Esophagus (tissue), 2 donors: ENCODE results near the gene RAD51D. TPM values are rescaled to one million over a fixed set of nuclear protein-coding genes. Genes with fewer than 3 reads are reported as not detected.
A peak's percentile ranks its signal among the peaks of the same experiment; 100 is the strongest.
"Not testable (repeated sequence)": the region's sequence is repeated elsewhere in the genome, so short reads cannot be mapped to it uniquely, and the experiment has no call there.

Source experiments
- H3K27ac ChIP-seq, 2 donors: one replicate each; pipeline ENCODE4 v1.5.1; 2013; ENCODE audit warnings: low read depth in 2 of 2, mild to moderate bottlenecking in 2 of 2, inconsistent platforms in 1 of 2, low read length in 1 of 2, moderate library complexity in 1 of 2
- H3K27me3 ChIP-seq, 2 donors: one replicate each; pipeline ENCODE4 v1.6.1; 2013; ENCODE audit warnings: low read length in 2 of 2, control low read depth in 1 of 2, mild to moderate bottlenecking in 1 of 2; ENCODE audit not compliant: insufficient read depth in 2 of 2, control insufficient read depth in 1 of 2
- H3K36me3 ChIP-seq, 2 donors: one replicate each; pipeline ENCODE4 v1.6.1; 2013; ENCODE audit warnings: low read length in 1 of 2; ENCODE audit not compliant: control insufficient read depth in 2 of 2, insufficient read depth in 2 of 2
- H3K4me1 ChIP-seq, 2 donors: one replicate each; pipeline ENCODE4 v1.6.1; 2013; ENCODE audit warnings: low read length in 1 of 2; ENCODE audit not compliant: control insufficient read depth in 2 of 2, insufficient read depth in 2 of 2
- H3K4me3 ChIP-seq, 2 donors: one replicate each; pipeline ENCODE4 v1.5.1; 2013; ENCODE audit warnings: low read length in 2 of 2, mild to moderate bottlenecking in 2 of 2, low read depth in 1 of 2, moderate library complexity in 1 of 2
- H3K9me3 ChIP-seq, 2 donors: one replicate each; pipeline ENCODE4 v1.6.1; 2013; ENCODE audit warnings: mild to moderate bottlenecking in 2 of 2, low read depth in 1 of 2, low read length in 1 of 2, moderate library complexity in 1 of 2; ENCODE audit not compliant: control insufficient read depth in 2 of 2, insufficient read depth in 1 of 2
- WGBS, 2 donors: extraction: QIAGEN DNeasy Blood & Tissue Kit; methylation state at CpG; one replicate each; pipeline ENCODE4 v1.1.7; 2013; 5-methylcytosine and 5-hydroxymethylcytosine counted together
- polyA plus RNA-seq, 2 donors: library from polyadenylated mRNA; stranded (reverse); fragments of 200-250 nt; gene quantifications; one replicate each; pipeline ENCODE4 v1.2.3, GENCODE V29; 2013
- donor health status: healthy with polysubstance abuse.
- donor health status: Bipolar disorder and iron deficiency.

Gene RAD51D
- polyA plus RNA-seq, 2 donors = 2.7 to 3.8 TPM

GRCh38 chr17:35050170-35050569 lies 69.5 kb downstream of the RAD51D start:
- 94 to 97% methylated on average over 2 of the region's 2 CpGs for WGBS, 2 donors
- Histone ChIP-seq H3K27ac (no peak overlapping the region), H3K4me1 (no peaks in the 10 kb centered on the region), H3K9me3 (no peaks in the 10 kb centered on the region), H3K4me3 (no peak overlapping the region), H3K36me3 (no peaks in the 10 kb centered on the region), H3K27me3 (no peaks in the 10 kb centered on the region)

- no peaks in the 10 kb centered on the region for H3K27me3 ChIP-seq
- H3K4me1 ChIP-seq = no peaks in the 10 kb centered on the region
- H3K27ac ChIP-seq = peak overlapping the region in 1 of 2 donors; percentile 26
- H3K36me3 ChIP-seq = no peaks in the 10 kb centered on the region
- no peak overlapping the region for H3K4me3 ChIP-seq
- no peaks in the 10 kb centered on the region for H3K9me3 ChIP-seq
- 69 to 83% methylated on average over 3 of the region's 3 CpGs for WGBS, 2 donors
Measured at GRCh38 chr17:35048685-35049379, 70.8 kb downstream of the RAD51D start.

- Histone ChIP-seq H3K27ac (peak overlapping the region; percentile 18 to 66), H3K4me1 (no peaks in the 10 kb centered on the region), H3K4me3 (no peak overlapping the region), H3K9me3 (no peaks in the 10 kb centered on the region), H3K27me3 (no peaks in the 10 kb centered on the region), H3K36me3 (no peaks in the 10 kb centered on the region)
- WGBS, 2 donors = 36% methylated on average over 5 of the region's 5 CpGs
Measured at GRCh38 chr17:35046740-35047283, 72.8 kb downstream of the RAD51D start.

DNA sequence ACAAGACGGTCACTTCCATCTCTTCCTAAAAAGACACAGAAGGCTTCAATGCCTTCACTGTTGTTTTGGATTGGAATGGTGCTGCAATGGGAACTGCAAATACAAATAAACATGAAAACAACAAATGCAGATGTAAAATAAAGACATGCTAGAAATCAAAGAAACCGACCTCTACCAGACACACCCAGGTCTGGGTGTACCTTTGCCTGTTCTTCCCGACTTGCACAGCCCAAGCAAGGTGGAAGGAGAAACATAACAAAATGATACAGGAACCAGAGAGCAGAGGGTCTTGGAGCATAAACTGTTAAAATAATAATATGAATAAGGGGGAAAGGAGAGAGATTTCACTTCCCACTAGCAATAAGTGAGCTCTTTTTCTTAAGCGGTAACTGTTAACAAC lies 73.4 kb downstream of the RAD51D start:
- no peaks in the 10 kb centered on the region for H3K4me1 ChIP-seq
- no peak overlapping the region for H3K4me3 ChIP-seq
- H3K27me3 ChIP-seq = no peaks in the 10 kb centered on the region
- 48 to 61% methylated on average over 4 of the region's 4 CpGs for WGBS, 2 donors
- peak overlapping the region in 1 of 2 donors; percentile 53 for H3K27ac ChIP-seq
- no peaks in the 10 kb centered on the region for H3K36me3 ChIP-seq
- H3K9me3 ChIP-seq = no peaks in the 10 kb centered on the region

GRCh38 chr17:35045458-35045979 lies 74.1 kb downstream of the RAD51D start:
- H3K4me3 ChIP-seq, H3K36me3 ChIP-seq, H3K27me3 ChIP-seq, H3K27ac ChIP-seq, H3K4me1 ChIP-seq, H3K9me3 ChIP-seq: not testable (repeated sequence)
- 72 to 92% methylated on average over 13 of the region's 13 CpGs for WGBS, 2 donors

DNA sequence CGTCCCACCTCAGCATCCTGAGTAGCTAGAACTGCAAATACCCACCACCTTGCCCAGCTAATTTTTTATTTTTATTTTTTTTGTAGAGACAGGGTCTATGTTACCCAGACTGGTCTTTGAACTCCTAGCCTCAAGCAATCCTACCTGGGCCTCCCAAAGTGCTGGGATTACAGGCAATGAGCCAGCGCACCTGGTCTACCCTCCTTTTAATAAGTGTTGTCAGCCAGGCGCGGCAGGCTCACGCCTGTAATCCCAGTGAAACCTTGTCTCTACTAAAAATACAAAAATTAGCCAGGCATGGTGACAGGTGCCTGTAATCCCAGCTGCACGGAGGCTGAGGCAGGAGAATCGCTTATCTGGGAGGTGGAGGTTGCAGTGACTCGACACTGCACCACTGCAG lies 75.5 kb downstream of the RAD51D start:
- Histone ChIP-seq H3K27me3 (no peaks in the 10 kb centered on the region), H3K4me3 (no peak overlapping the region), H3K27ac (no peak overlapping the region), H3K9me3 (no peaks in the 10 kb centered on the region), H3K4me1 (no peaks in the 10 kb centered on the region), H3K36me3 (no peaks in the 10 kb centered on the region)
- 78 to 87% methylated on average over 8 of the region's 8 CpGs for WGBS, 2 donors

Other genes with a start within 250 kb of the RAD51D start
- 1 to 10 TPM in 1 of 2 donors, under 1 TPM in 1; 0.80 to 1.0 TPM for gene CCT6B, start 158.4 kb downstream of the RAD51D start, polyA plus RNA-seq
- gene ZNF830, start 158.3 kb downstream of the RAD51D start, polyA plus RNA-seq = 1 to 10 TPM; 6.5 to 7.9 TPM
- 1 to 10 TPM; 6.2 to 9.2 TPM for gene LIG3, start 139.3 kb downstream of the RAD51D start, polyA plus RNA-seq
- 10 to 100 TPM; 13.0 to 18.1 TPM for gene RFFL, start 56.2 kb downstream of the RAD51D start, polyA plus RNA-seq
- under 1 TPM; 0.02 to 0.10 TPM for gene FNDC8, start 1.8 kb upstream of the RAD51D start, polyA plus RNA-seq
- 1 to 10 TPM; 3.8 to 8.7 TPM for gene NLE1, start 22.4 kb upstream of the RAD51D start, polyA plus RNA-seq
- gene UNC45B, start 28.0 kb upstream of the RAD51D start, polyA plus RNA-seq = under 1 TPM; 0.01 to 0.02 TPM
- gene SLC35G3, start 74.5 kb upstream of the RAD51D start, polyA plus RNA-seq = not detected
- gene SLFN5, start 123.2 kb upstream of the RAD51D start, polyA plus RNA-seq = 1 to 10 TPM; 2.8 to 3.1 TPM